HepG2 (cell line): ENCODE data around the gene GJB1. TPM values are rescaled to one million over a fixed set of nuclear protein-coding genes. Genes with fewer than 3 reads are reported as not detected.

Experiments used
- ATRX ChIP-seq: sonication (generic); formaldehyde crosslinking; IDR thresholded peaks from 2 replicates; pipeline ENCODE4 v1.4.0; 2020; ENCODE audit warnings: missing genetic modification reagents, borderline replicate concordance
- ELF3 ChIP-seq: IDR thresholded peaks from 2 replicates; pipeline ENCODE4 v1.6.1; 2016; ENCODE audit warnings: missing genetic modification reagents, missing compliant biosample characterization
- FOXK1 ChIP-seq: sonication (generic); formaldehyde crosslinking; IDR thresholded peaks from 2 replicates; pipeline ENCODE4 v1.4.0; 2020; ENCODE audit warnings: low read depth, missing genetic modification reagents, borderline replicate concordance
- HOXA5 ChIP-seq: sonication (generic); formaldehyde crosslinking; IDR thresholded peaks from 2 replicates; pipeline ENCODE4 v1.4.0; 2020; ENCODE audit warnings: missing genetic modification reagents
- KDM2A ChIP-seq: sonication (generic); formaldehyde crosslinking; IDR thresholded peaks from 2 replicates; pipeline ENCODE4 v1.4.0; 2020; ENCODE audit warnings: low read depth, missing genetic modification reagents, borderline replicate concordance
- MED8 ChIP-seq: sonication (generic); formaldehyde crosslinking; IDR thresholded peaks from 2 replicates; pipeline ENCODE4 v1.8.1; 2023; ENCODE audit warnings: mild to moderate bottlenecking, missing genetic modification reagents; ENCODE audit not compliant: insufficient replicate concordance
- PLSCR1 ChIP-seq: sonication (generic); formaldehyde crosslinking; IDR thresholded peaks from 2 replicates; pipeline ENCODE4 v1.5.0; 2020; ENCODE audit warnings: missing genetic modification reagents, mild to moderate bottlenecking, borderline replicate concordance
- RBM39 ChIP-seq: fragments of 200-400 bp; formaldehyde crosslinking; IDR thresholded peaks from one replicate; pipeline ENCODE4 v1.6.1; 2018; ENCODE audit warnings: antibody characterized with exemption, mild to moderate bottlenecking, low read depth, low read length; ENCODE audit not compliant: poor library complexity, severe bottlenecking
- SMC3 ChIP-seq: IDR thresholded peaks from 2 replicates; pipeline ENCODE4 v1.6.1; 2011; ENCODE audit warnings: low read length, improper control_type of control experiment
- ZMAT3 ChIP-seq: sonication (generic); formaldehyde crosslinking; conservative IDR thresholded peaks from 2 replicates; pipeline ENCODE4 v1.7.0; 2021; ENCODE audit warnings: missing genetic modification reagents
- ZNF253 ChIP-seq: sonication (generic); formaldehyde crosslinking; IDR thresholded peaks from 2 replicates; pipeline ENCODE4 v1.8.0; 2022; ENCODE audit warnings: mild to moderate bottlenecking, missing genetic modification reagents, borderline replicate concordance
- ZNF503 ChIP-seq: sonication (generic); formaldehyde crosslinking; IDR thresholded peaks from 2 replicates; pipeline ENCODE4 v1.4.0; 2020; ENCODE audit warnings: missing genetic modification reagents
- ZNF558 ChIP-seq: sonication (generic); formaldehyde crosslinking; IDR thresholded peaks from 2 replicates; pipeline ENCODE4 v1.9.0; 2022; ENCODE audit warnings: mild to moderate bottlenecking, missing genetic modification reagents, borderline replicate concordance
- ZNF563 ChIP-seq: sonication (generic); formaldehyde crosslinking; IDR thresholded peaks from 2 replicates; pipeline ENCODE4 v1.8.0; 2022; ENCODE audit warnings: mild to moderate bottlenecking, moderate library complexity, missing genetic modification reagents
- ZNF577 ChIP-seq: sonication (generic); formaldehyde crosslinking; IDR thresholded peaks from 2 replicates; pipeline ENCODE4 v1.4.0; 2020; ENCODE audit warnings: mild to moderate bottlenecking, low read depth, missing genetic modification reagents, borderline replicate concordance
- ZNF772 ChIP-seq: sonication (generic); formaldehyde crosslinking; IDR thresholded peaks from 2 replicates; pipeline ENCODE4 v1.5.0; 2020; ENCODE audit warnings: mild to moderate bottlenecking, missing genetic modification reagents
- ZNF775 ChIP-seq: sonication (generic); formaldehyde crosslinking; IDR thresholded peaks from 2 replicates; pipeline ENCODE4 v1.4.0; 2020; ENCODE audit warnings: missing genetic modification reagents, mild to moderate bottlenecking, moderate library complexity, borderline replicate concordance
- ZUFSP ChIP-seq: sonication (generic); formaldehyde crosslinking; IDR thresholded peaks from 2 replicates; pipeline ENCODE4 v1.9.0; 2021; ENCODE audit warnings: missing genetic modification reagents, mild to moderate bottlenecking, borderline replicate concordance
- polyA plus RNA-seq, 8 experiments: library from polyadenylated mRNA; depleted of rRNA in 3 of 8; stranded (reverse) in 7 of 8; unstranded in 1 of 8; fragments of >200 nt; fragmentation: Illumina TruSeq in 4 of 8; extraction: Trizol in 4 of 8; gene quantifications; 2 replicates each; pipeline versions ENCODE4 v1.2.1 to v1.2.3, GENCODE V29; 2011 to 2016; ENCODE audit warnings: low read depth in 4 of 8, missing spikeins in 1 of 8, mixed read lengths in 1 of 8; ENCODE audit not compliant: insufficient read depth in 1 of 8
- total RNA-seq, 5 experiments: library from RNA; depleted of rRNA; stranded (reverse); fragments of >200 nt; fragmentation: Illumina TruSeq; extraction: Trizol; gene quantifications; 2 replicates each; pipeline ENCODE4 v1.2.3, GENCODE V29; 2016; ENCODE audit warnings: low read depth in 1 of 5

GJB1 gene
- total and polyA plus RNA-seq, 2 of the 13 experiments (the other 11 are each of a cell fraction or from before 2014, with no cell fraction given): 111 to 161 TPM

GRCh38 chrX:71181910-71182799, 40.9 kb upstream of the GJB1 start (continued):
- TF ChIP-seq SMC3 (no peak), ZMAT3 (CRISPR knock-in tag) (no peak), PLSCR1 (CRISPR knock-in tag) (no peak), ZNF577 (CRISPR knock-in tag) (no peak), ZNF503 (CRISPR knock-in tag) (0 out of 2 replicates have a peak, but pooled peaks have one; percentile 23), KDM2A (CRISPR knock-in tag) (peak; percentile 22; the same call in 1 of the 2 replicates), ZUFSP (no peak), RBM39 (no peak), ZNF772 (no peak), ZNF775 (no peak), ZNF253 (CRISPR knock-in tag) (no peak), MED8 (CRISPR knock-in tag) (no peak), ZNF558 (CRISPR knock-in tag) (no peak), ATRX (CRISPR knock-in tag) (no peak), ZNF563 (CRISPR knock-in tag) (no peak), ELF3 (CRISPR knock-in tag) (no peak), FOXK1 (CRISPR knock-in tag) (no peak), HOXA5 (CRISPR knock-in tag) (no peak)
